OCI-LY3 (cell line): ENCODE results near the gene GLI2.

Source experiments
- H2AFZ ChIP-seq: fragments of 200-600, 300-600 bp; shearing (Covaris generic); 2 replicates; pipeline ENCODE4 v1.6.0; 2014; ENCODE audit warnings: antibody characterized with exemption, low read depth, low read length
- H3K27ac ChIP-seq: fragments of 200-600, 300-600 bp; sonication (generic); 2 replicates; pipeline ENCODE4 v1.5.1; 2014; ENCODE audit warnings: mild to moderate bottlenecking, low read length, moderate library complexity, mixed read lengths
- H3K27me3 ChIP-seq: fragments of 200-600, 300-600 bp; sonication (generic); 2 replicates; pipeline ENCODE4 v1.6.1; 2014; ENCODE audit warnings: low read depth, low read length, mixed read lengths
- H3K36me3 ChIP-seq: fragments of 200-600, 300-600 bp; sonication (generic); replicated peaks from 2 replicates; pipeline ENCODE3; 2014; ENCODE audit warnings: low read depth, low read length, mixed read lengths
- H3K4me1 ChIP-seq: fragments of 300-600, 200-600 bp; sonication (generic); 2 replicates; pipeline ENCODE4 v1.6.1; 2014; ENCODE audit warnings: low read length, mixed read lengths
- H3K4me2 ChIP-seq: fragments of 200-600, 300-600 bp; sonication (generic); 2 replicates; pipeline ENCODE4 v1.6.1; 2014; ENCODE audit warnings: low read length, mixed read lengths
- H3K4me3 ChIP-seq: fragments of 300-600, 200-600 bp; sonication (generic); 2 replicates; pipeline ENCODE4 v1.5.1; 2014; ENCODE audit warnings: antibody characterized with exemption, mild to moderate bottlenecking, low read length, moderate library complexity
- H3K79me2 ChIP-seq: fragments of 300-600, 200-600 bp; shearing (Covaris generic); 2 replicates; pipeline ENCODE4 v1.6.1; 2014; ENCODE audit warnings: mild to moderate bottlenecking, low read length, mixed read lengths
- H3K9ac ChIP-seq: fragments of 300-600, 200-600 bp; shearing (Covaris generic); 2 replicates; pipeline ENCODE4 v1.6.0; 2014; ENCODE audit warnings: mild to moderate bottlenecking, low read length, moderate library complexity
- H3K9me3 ChIP-seq: fragments of 200-600, 300-600 bp; shearing (Covaris generic); 2 replicates; pipeline ENCODE4 v1.6.1; 2014; ENCODE audit warnings: low read length, mixed read lengths; ENCODE audit not compliant: insufficient read depth
- H4K20me1 ChIP-seq: fragments of 200-600, 300-600 bp; sonication (generic); 2 replicates; pipeline ENCODE4 v1.6.1; 2016; ENCODE audit warnings: low read length, mixed read lengths; ENCODE audit not compliant: insufficient read depth
- CTCF ChIP-seq: fragments of 200-600, 300-600 bp; sonication (generic); IDR thresholded peaks from 2 replicates; pipeline ENCODE4 v1.5.1; 2014; ENCODE audit warnings: antibody characterized with exemption, low read length, low read depth
- EZH2phosphoT487 ChIP-seq: fragments of 200-600 bp; shearing (Covaris generic); IDR thresholded peaks from 2 replicates; pipeline ENCODE4 v1.6.1; 2018; ENCODE audit warnings: antibody characterized with exemption, mixed run types, low read depth

GLI2 gene

DNA sequence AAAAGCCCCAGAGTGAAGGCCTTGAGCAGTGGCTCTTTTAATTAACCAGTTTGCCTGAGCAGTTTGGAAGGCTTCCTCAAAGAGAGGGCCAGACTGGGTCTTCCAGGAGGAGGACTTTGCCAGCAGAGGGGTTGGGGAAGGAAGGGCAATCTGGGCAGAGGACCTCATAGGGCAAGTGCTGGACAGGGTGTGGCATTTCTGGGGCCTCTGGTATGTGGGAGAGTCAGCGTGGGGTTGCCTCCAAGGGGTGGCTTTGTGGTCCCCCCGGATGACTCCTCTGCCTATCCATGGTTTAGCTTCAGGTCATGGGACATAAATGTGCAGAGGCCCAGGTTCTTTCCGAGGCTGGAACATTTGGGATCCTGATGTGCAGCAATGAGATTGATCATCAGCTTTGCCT lies 12.6 kb downstream of the GLI2 start:
- Histone ChIP-seq H3K27me3 (no peaks in the 10 kb centered on the region), H3K36me3 (no peaks in the 10 kb centered on the region), H3K9me3 (no peaks in the 10 kb centered on the region), H3K27ac (no peak overlapping the region), H3K4me2 (no peak overlapping the region), H3K4me3 (no peak overlapping the region), H3K4me1 (no peaks in the 10 kb centered on the region), H2AFZ (no peak overlapping the region), H3K9ac (no peak overlapping the region), H4K20me1 (no peaks in the 10 kb centered on the region), H3K79me2 (no peaks in the 10 kb centered on the region)
- TF ChIP-seq EZH2phosphoT487: no peak
- no peak for TF ChIP-seq CTCF

DNA sequence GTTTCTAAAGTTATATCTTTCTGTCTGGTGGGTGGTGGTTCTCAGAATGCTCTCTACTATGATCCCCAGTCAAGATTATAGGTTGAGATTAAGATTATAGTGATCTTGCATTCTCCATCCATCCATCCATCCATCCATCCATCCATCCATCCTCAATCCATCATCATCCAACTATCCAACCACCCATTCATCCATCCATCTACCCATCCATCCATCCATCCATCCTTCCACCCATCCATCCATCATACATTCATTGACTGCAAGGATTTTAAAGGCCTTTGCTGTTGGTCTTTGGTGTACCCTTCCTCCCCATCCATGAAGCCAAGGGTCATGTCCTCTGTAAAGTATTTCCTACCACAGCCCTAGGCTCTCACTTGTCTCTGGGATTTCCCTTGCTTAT lies 13.1 kb downstream of the GLI2 start:
- no peaks in the 10 kb centered on the region for H4K20me1 ChIP-seq
- no peak overlapping the region for H3K4me2 ChIP-seq
- no peak overlapping the region for H3K9ac ChIP-seq
- H3K27ac ChIP-seq: no peak overlapping the region
- H3K27me3 ChIP-seq: no peaks in the 10 kb centered on the region
- no peaks in the 10 kb centered on the region for H3K4me1 ChIP-seq
- TF ChIP-seq EZH2phosphoT487 (no peak), CTCF (no peak)
- H3K79me2 ChIP-seq: no peaks in the 10 kb centered on the region
- no peaks in the 10 kb centered on the region for H3K9me3 ChIP-seq
- no peaks in the 10 kb centered on the region for H3K36me3 ChIP-seq
- H2AFZ ChIP-seq: no peak overlapping the region
- no peak overlapping the region for H3K4me3 ChIP-seq

DNA sequence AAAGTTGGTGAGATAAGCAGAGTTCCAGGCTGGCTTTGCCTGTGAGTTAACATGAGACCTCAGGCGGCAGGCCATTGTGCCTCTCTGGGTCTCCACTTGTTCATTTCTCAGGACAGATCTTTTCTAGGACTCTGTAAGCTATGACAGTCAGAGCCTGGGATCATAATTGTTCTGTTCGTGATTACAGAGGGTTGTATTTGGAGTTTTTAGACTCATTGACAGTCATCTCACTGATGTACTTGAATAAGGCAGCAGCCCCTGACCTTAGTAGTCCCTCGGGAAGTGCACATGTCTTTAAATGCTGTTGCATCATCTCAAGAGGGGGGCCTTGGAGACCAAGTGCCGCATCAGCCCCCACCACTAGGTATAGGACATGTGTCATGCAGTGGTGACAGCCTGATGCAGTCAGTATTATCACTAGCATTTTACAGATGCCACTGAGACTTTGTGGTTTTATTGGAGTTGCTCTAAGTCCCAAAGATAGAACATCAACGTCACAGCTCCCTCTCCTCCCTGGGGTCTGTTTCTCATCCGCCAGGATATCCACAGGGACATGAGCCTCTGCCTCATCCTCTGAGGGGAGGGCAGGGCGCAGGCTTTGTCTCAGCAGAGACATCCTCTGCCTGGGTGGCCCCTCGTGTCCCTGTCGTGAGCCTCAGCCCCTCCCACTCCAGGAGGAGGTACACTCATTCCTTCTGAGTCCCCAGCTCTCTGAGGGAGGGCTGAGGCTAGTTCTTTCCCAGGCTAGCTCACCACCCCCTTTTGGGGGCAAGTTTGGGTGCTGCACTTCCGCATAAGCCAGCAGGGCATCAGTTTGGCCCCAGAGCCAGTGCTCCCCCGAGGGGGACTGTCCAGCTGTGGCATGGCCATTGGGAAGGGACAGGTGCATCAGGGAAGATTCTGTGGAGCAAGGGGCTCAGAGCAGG lies 14.1 kb downstream of the GLI2 start:
- no peak overlapping the region for H3K4me3 ChIP-seq
- no peak overlapping the region for H3K4me2 ChIP-seq
- H3K9me3 ChIP-seq: no peaks in the 10 kb centered on the region
- TF ChIP-seq CTCF (no peak), EZH2phosphoT487 (no peak)
- no peak overlapping the region for H2AFZ ChIP-seq
- H3K9ac ChIP-seq: no peak overlapping the region
- H3K36me3 ChIP-seq: no peaks in the 10 kb centered on the region
- no peaks in the 10 kb centered on the region for H3K27me3 ChIP-seq
- H3K79me2 ChIP-seq: no peaks in the 10 kb centered on the region
- H4K20me1 ChIP-seq: no peaks in the 10 kb centered on the region
- H3K4me1 ChIP-seq: no peaks in the 10 kb centered on the region
- H3K27ac ChIP-seq: no peak overlapping the region

- Histone ChIP-seq H3K4me2 (no peak overlapping the region), H3K27ac (no peak overlapping the region), H3K27me3 (no peaks in the 10 kb centered on the region), H3K79me2 (no peaks in the 10 kb centered on the region), H4K20me1 (no peaks in the 10 kb centered on the region), H3K4me1 (no peaks in the 10 kb centered on the region), H3K4me3 (no peak overlapping the region), H3K36me3 (no peaks in the 10 kb centered on the region), H2AFZ (peak overlapping the region; percentile 46; the same call in 1 of the 2 replicates), H3K9me3 (no peaks in the 10 kb centered on the region), H3K9ac (no peak overlapping the region)
- no peak for TF ChIP-seq EZH2phosphoT487
- no peak for TF ChIP-seq CTCF
Observed at GRCh38 chr2:120750488-120751210, 15.0 kb downstream of the GLI2 start.
